Measurements from ENCODE around the gene SELENOF.
"Not testable (repeated sequence)": the region's sequence is repeated elsewhere in the genome, so short reads cannot be mapped to it uniquely, and the experiment has no call there.

DNA sequence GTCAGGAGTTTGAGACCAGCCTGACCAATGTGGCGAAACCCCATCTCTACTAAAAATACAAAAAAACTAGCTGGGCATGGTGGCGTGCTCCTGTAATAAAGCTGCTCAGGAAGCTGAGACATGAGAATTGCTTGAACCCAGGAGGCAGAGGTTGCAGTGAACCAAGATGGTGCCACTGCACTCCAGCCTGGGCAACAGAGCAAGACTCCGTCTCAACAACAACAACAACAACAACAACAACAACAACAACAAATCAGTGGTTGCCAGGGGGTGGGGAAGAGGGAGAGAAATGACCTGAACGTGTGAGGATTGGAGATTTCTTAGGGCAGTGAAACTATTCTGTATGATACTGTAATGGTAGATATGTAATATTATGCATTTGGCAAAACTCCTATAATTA lies 46.6 kb downstream of the SELENOF start:
- TF ChIP-seq POLR2AphosphoS5 (IDR thresholded peaks at IDR 0.05; ENCODE audit: borderline replicate concordance, low read depth, low read length); EZH2 (IDR thresholded peaks at IDR 0.05); FOXP2 (optimal IDR thresholded peaks at IDR 0.05; ENCODE audit: control extremely low read depth, extremely low read length, insufficient read depth): not testable (repeated sequence)
